GM20000 (cell line): ENCODE measurements around the gene UNC93B1.

ENCODE experiments used
- DNase-seq: peaks from one replicate; pipeline ENCODE4 v3.0.0; 2012; ENCODE audit warnings: low spot score
- CTCF ChIP-seq: IDR thresholded peaks from 2 replicates; pipeline ENCODE4 v1.5.1; 2012; ENCODE audit warnings: mild to moderate bottlenecking, control low read depth; ENCODE audit errors: extremely low read depth, missing control alignments

UNC93B1 gene

GRCh38 chr11:68014157-68014946 lies 10.5 kb upstream of the UNC93B1 start:
- DNase-seq, result no peak
- TF ChIP-seq CTCF, result no peak

- no peak for TF ChIP-seq CTCF
Measured at GRCh38 chr11:68013611-68014156, 9.8 kb upstream of the UNC93B1 start.

GRCh38 chr11:68012843-68013610 lies 9.1 kb upstream of the UNC93B1 start:
- no peak for DNase-seq
- TF ChIP-seq CTCF, result no peak

More at GRCh38 chr11:68013611-68014156, 9.8 kb upstream of the UNC93B1 start:
- DNase-seq, result no peak

- no peak for DNase-seq
- no peak for TF ChIP-seq CTCF
Measured at GRCh38 chr11:68012044-68012842, 8.3 kb upstream of the UNC93B1 start.

- no peak for TF ChIP-seq CTCF
- no peak for DNase-seq
Measured at GRCh38 chr11:68011051-68011943, 7.4 kb upstream of the UNC93B1 start.
